HCT116 (cell line): ENCODE measurements around the gene CYP20A1.

Experiments used
- CBX3 ChIP-seq: IDR thresholded peaks from 2 replicates; pipeline ENCODE4 v1.6.1; 2012; ENCODE audit warnings: low read depth
- CEBPB ChIP-seq: IDR thresholded peaks from 2 replicates; pipeline ENCODE4 v1.6.1; 2012; ENCODE audit warnings: low read depth
- EGR1 ChIP-seq: IDR thresholded peaks from 2 replicates; pipeline ENCODE4 v1.6.1; 2012; ENCODE audit warnings: low read depth
- JUND ChIP-seq: IDR thresholded peaks from 2 replicates; pipeline ENCODE4 v1.6.1; 2012
- POLR2A ChIP-seq: IDR thresholded peaks from 2 replicates; pipeline ENCODE4 v1.7.0; 2011; ENCODE audit warnings: borderline replicate concordance; ENCODE audit not compliant: insufficient read depth, insufficient read length; ENCODE audit errors: extremely low read depth
- POLR2AphosphoS5 ChIP-seq: IDR thresholded peaks from 2 replicates; pipeline ENCODE4 v1.6.1; 2011; ENCODE audit warnings: mild to moderate bottlenecking, low read depth, low read length, moderate library complexity
- TCF7L2 ChIP-seq: IDR thresholded peaks from 2 replicates; pipeline ENCODE4 v1.7.0; 2011; ENCODE audit warnings: borderline replicate concordance, inconsistent platforms; ENCODE audit not compliant: insufficient read depth, insufficient read length; ENCODE audit errors: extremely low read depth
- YY1 ChIP-seq: IDR thresholded peaks from 2 replicates; pipeline ENCODE4 v1.6.1; 2011; ENCODE audit warnings: low read length, low read depth, moderate library complexity, mild to moderate bottlenecking; ENCODE audit not compliant: insufficient replicate concordance; ENCODE audit errors: extremely low read depth
- TF ChIP-seq, protein P1 (sequence below), 3 experiments: fragments of 200-600 bp in 1 of 3; sonication (generic) in 1 of 3; IDR thresholded peaks in 2 of 3; conservative IDR thresholded peaks in 1 of 3; 2 replicates each; pipeline ENCODE4 v1.5.1; 2012 to 2017; ENCODE audit warnings: low read depth in 2 of 3, low read length in 2 of 3, antibody characterized with exemption in 1 of 3, borderline replicate concordance in 1 of 3, control low read depth in 1 of 3, mild to moderate bottlenecking in 1 of 3, mixed read lengths in 1 of 3, mixed run types in 1 of 3, moderate library complexity in 1 of 3; ENCODE audit not compliant: insufficient read depth in 1 of 3
- TF ChIP-seq, protein P2 (sequence below): IDR thresholded peaks from 2 replicates; pipeline ENCODE4 v1.6.1; 2012; ENCODE audit warnings: low read depth

DNA sequence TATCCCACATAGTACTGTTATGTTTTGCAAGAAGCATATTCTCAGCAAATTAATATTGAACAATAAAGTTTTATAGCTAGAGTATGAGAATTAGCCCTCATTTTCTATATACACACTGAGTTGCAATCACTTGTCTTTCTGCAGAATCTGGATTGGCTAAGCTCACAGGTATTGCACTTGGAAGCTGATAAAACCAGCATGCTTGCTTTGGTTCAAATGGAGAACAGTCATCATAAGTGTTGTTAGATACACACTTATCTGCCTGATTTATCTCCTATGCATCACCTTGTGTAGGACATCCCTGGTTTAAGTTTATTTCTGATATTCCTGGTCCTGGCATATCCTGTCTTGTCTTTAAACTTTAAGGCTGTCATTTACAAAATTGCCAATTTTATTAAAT lies 38.0 kb upstream of the CYP20A1 start:
- no peak for TF ChIP-seq POLR2A
- TF ChIP-seq POLR2AphosphoS5: no peak
- TF ChIP-seq CEBPB: no peak
- TF ChIP-seq, protein P1, sequence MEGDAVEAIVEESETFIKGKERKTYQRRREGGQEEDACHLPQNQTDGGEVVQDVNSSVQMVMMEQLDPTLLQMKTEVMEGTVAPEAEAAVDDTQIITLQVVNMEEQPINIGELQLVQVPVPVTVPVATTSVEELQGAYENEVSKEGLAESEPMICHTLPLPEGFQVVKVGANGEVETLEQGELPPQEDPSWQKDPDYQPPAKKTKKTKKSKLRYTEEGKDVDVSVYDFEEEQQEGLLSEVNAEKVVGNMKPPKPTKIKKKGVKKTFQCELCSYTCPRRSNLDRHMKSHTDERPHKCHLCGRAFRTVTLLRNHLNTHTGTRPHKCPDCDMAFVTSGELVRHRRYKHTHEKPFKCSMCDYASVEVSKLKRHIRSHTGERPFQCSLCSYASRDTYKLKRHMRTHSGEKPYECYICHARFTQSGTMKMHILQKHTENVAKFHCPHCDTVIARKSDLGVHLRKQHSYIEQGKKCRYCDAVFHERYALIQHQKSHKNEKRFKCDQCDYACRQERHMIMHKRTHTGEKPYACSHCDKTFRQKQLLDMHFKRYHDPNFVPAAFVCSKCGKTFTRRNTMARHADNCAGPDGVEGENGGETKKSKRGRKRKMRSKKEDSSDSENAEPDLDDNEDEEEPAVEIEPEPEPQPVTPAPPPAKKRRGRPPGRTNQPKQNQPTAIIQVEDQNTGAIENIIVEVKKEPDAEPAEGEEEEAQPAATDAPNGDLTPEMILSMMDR (IDR thresholded peaks at IDR 0.05 in 2 of 3, conservative IDR thresholded peaks at IDR 0.05 in 1 of 3; ENCODE audit: borderline replicate concordance in 1 of 3, insufficient read depth in 1 of 3, low read depth in 2 of 3, low read length in 2 of 3): no peak
- no peak for TF ChIP-seq JUND
- TF ChIP-seq YY1: no peak
- TF ChIP-seq EGR1: no peak
- TF ChIP-seq CBX3: no peak
- TF ChIP-seq, protein P2, sequence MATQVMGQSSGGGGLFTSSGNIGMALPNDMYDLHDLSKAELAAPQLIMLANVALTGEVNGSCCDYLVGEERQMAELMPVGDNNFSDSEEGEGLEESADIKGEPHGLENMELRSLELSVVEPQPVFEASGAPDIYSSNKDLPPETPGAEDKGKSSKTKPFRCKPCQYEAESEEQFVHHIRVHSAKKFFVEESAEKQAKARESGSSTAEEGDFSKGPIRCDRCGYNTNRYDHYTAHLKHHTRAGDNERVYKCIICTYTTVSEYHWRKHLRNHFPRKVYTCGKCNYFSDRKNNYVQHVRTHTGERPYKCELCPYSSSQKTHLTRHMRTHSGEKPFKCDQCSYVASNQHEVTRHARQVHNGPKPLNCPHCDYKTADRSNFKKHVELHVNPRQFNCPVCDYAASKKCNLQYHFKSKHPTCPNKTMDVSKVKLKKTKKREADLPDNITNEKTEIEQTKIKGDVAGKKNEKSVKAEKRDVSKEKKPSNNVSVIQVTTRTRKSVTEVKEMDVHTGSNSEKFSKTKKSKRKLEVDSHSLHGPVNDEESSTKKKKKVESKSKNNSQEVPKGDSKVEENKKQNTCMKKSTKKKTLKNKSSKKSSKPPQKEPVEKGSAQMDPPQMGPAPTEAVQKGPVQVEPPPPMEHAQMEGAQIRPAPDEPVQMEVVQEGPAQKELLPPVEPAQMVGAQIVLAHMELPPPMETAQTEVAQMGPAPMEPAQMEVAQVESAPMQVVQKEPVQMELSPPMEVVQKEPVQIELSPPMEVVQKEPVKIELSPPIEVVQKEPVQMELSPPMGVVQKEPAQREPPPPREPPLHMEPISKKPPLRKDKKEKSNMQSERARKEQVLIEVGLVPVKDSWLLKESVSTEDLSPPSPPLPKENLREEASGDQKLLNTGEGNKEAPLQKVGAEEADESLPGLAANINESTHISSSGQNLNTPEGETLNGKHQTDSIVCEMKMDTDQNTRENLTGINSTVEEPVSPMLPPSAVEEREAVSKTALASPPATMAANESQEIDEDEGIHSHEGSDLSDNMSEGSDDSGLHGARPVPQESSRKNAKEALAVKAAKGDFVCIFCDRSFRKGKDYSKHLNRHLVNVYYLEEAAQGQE: no peak
- TF ChIP-seq TCF7L2: no peak
